Measurements from ENCODE around the gene ARL8A.

GRCh38 chr1:202181586-202181985, 37.0 kb upstream of the ARL8A start:
- TF ChIP-seq CTCF (conservative IDR thresholded peaks at IDR 0.05; ENCODE audit: low read depth in 2 of 2) (no peak), REST (IDR thresholded peaks at IDR 0.05; ENCODE audit: unreplicated experiment) (no peak), ETS1 (IDR thresholded peaks at IDR 0.05) (no peak), EZH2 (IDR thresholded peaks at IDR 0.05; ENCODE audit: low read depth, unreplicated experiment) (no peak), STAT1 (IDR thresholded peaks at IDR 0.05; ENCODE audit: unreplicated experiment) (no peak), POLR2AphosphoS5 (IDR thresholded peaks at IDR 0.05; ENCODE audit: low read depth) (no peak), CREB1 (CRISPR knock-in tag; IDR thresholded peaks at IDR 0.05; ENCODE audit: low read depth) (no peak), EZH2phosphoT487 (IDR thresholded peaks at IDR 0.05; ENCODE audit: unreplicated experiment) (no peak), ZNF331 (CRISPR knock-in tag; IDR thresholded peaks at IDR 0.05; ENCODE audit: low read depth) (no peak), JUNB (IDR thresholded peaks at IDR 0.05; ENCODE audit: unreplicated experiment) (no peak), ZNF462 (CRISPR knock-in tag; IDR thresholded peaks at IDR 0.05) (no peak)
